ENCODE results near the gene MVK.

The MVK gene

GRCh38 chr12:109605016-109605415 lies 31.4 kb downstream of the MVK start:
- in situ Hi-C loops (cut with HindIII; ENCODE audit: low sequenced_read_pairs) = loop anchor here (25.0 kb wide), 1 partner anchor 182 kb away; no protein-coding TSS in a partner anchor

- in situ Hi-C loops (cut with HindIII; ENCODE audit: low sequenced_read_pairs) = loop anchor here (25.0 kb wide), 1 partner anchor 182 kb away; no protein-coding TSS in a partner anchor
Observed at GRCh38 chr12:109605599-109606228, 32.1 kb downstream of the MVK start.

- in situ Hi-C loops (cut with HindIII; ENCODE audit: low sequenced_read_pairs) = loop anchor here (25.0 kb wide), 1 partner anchor 181 kb away; no protein-coding TSS in a partner anchor
Observed at GRCh38 chr12:109606320-109607028, 32.9 kb downstream of the MVK start.

GRCh38 chr12:109607618-109608017 lies 34.0 kb downstream of the MVK start:
- in situ Hi-C loops (cut with HindIII; ENCODE audit: low sequenced_read_pairs) = loop anchor here (25.0 kb wide), 1 partner anchor 180 kb away; no protein-coding TSS in a partner anchor

GRCh38 chr12:109608270-109608669 lies 34.7 kb downstream of the MVK start:
- in situ Hi-C loops (cut with HindIII; ENCODE audit: low sequenced_read_pairs) = loop anchor here (25.0 kb wide), 1 partner anchor 179 kb away; no protein-coding TSS in a partner anchor

DNA sequence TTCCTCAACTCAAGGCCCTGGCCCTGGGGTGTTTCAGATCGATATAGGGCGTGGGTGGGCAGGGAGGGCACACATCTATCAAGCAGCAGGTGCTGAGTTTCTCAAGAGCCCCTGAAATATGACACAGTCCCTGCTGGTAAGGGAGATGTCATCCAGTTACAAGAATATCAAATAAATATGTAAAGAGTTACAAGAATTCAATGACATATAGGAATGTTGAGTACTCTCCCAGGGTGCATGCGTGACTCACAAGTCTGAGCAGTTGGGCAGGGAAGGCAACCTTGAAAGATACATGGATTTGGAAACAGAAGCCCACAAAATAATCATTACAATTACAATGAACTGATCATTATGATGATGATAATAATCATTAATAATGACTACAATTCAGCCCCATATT lies 35.2 kb downstream of the MVK start:
- in situ Hi-C loops (cut with HindIII; ENCODE audit: low sequenced_read_pairs) = loop anchor here (25.0 kb wide), 1 partner anchor 179 kb away; no protein-coding TSS in a partner anchor

- in situ Hi-C loops (cut with HindIII; ENCODE audit: low sequenced_read_pairs) = loop anchor here (25.0 kb wide), 1 partner anchor 178 kb away; no protein-coding TSS in a partner anchor
Observed at GRCh38 chr12:109609342-109609741, 35.7 kb downstream of the MVK start.

- in situ Hi-C loops (cut with HindIII; ENCODE audit: low sequenced_read_pairs) = loop anchor here (25.0 kb wide), 1 partner anchor 177 kb away; no protein-coding TSS in a partner anchor
Observed at GRCh38 chr12:109610523-109610922, 36.9 kb downstream of the MVK start.

GRCh38 chr12:109611223-109611622 lies 37.6 kb downstream of the MVK start:
- in situ Hi-C loops (cut with HindIII; ENCODE audit: low sequenced_read_pairs) = loop anchor here (25.0 kb wide), 1 partner anchor 176 kb away; no protein-coding TSS in a partner anchor

- in situ Hi-C loops (cut with HindIII; ENCODE audit: low sequenced_read_pairs) = loop anchor here (25.0 kb wide), 1 partner anchor 175 kb away; no protein-coding TSS in a partner anchor
Observed at GRCh38 chr12:109612003-109612402, 38.4 kb downstream of the MVK start.

DNA sequence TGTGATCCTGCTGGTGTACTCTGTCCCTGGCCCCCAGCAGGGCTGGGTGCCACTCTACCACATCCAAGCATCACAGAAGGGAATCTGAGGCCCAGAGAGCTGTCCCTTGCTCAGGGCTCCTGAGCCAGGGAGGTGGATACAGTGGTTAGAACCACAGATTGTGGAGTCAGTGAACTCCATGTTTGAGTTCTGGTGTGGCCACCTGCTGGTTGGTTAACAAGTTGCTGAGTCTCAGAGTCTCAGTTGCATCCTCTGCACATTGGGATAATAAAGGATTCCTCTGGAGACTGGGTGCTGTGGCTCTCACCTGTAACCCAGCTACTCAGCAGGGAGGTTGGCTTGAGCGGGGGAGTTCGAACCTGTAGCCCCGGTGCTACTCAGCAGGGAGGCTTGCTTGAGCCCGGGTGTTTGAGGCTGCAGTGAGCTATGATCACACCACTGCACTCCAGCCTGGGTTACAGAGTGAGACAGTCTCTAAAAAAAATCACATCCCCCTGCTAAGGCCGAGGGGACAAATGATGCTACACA lies 39.4 kb downstream of the MVK start:
- in situ Hi-C loops (cut with HindIII; ENCODE audit: low sequenced_read_pairs) = loop anchor here (25.0 kb wide), 1 partner anchor 174 kb away; no protein-coding TSS in a partner anchor

- in situ Hi-C loops (cut with HindIII; ENCODE audit: low sequenced_read_pairs) = loop anchor here (25.0 kb wide), 1 partner anchor 173 kb away; no protein-coding TSS in a partner anchor
Observed at GRCh38 chr12:109613649-109614455, 40.3 kb downstream of the MVK start.

GRCh38 chr12:109615556-109616229 lies 42.1 kb downstream of the MVK start:
- in situ Hi-C loops (cut with HindIII; ENCODE audit: low sequenced_read_pairs) = loop anchor here (5.0 to 25.0 kb wide), 3 partner anchors 42 to 172 kb away; no protein-coding TSS in a partner anchor

DNA sequence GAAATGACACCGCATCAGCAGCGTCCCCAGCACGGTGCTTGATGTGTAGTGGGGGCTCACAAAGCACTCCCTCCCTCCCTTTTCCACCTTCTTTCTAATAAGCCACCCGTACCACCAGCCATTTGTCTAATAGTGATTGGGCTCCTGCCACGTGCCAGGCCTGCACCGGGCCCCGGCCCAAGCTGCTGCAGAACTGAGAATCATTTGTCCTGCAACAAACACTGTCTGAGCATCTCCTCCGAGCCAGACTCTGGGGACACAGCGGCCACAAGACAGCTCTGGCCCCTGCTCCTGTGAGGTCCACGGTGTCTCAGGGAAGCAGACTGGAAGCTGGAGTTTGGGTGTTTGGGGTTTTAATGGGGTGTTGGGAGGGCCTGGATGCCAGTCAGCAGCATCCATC lies 43.9 kb downstream of the MVK start:
- in situ Hi-C loops (cut with HindIII; ENCODE audit: low sequenced_read_pairs) = loop anchor here (5.0 to 25.0 kb wide), 3 partner anchors 40 to 170 kb away; no protein-coding TSS in a partner anchor

DNA sequence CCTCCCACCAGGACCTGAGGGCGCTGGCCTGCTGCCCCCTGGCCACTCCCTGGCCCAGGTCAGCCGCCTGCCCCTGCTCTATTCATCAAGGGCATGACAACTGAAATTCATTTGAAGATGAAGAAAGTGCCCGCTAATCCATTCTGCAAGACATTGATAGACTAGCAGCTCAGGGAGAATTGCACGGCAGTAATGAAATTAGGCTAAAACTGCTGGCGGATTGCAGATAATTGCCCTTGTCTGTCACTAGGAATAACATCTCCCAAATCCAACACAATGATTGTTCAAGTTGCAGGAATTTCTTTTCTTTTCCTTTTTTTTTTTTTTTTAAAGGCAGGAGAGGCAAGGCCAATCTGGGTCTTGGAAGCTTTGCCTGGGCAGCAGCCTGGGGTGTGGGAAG lies 44.5 kb downstream of the MVK start:
- in situ Hi-C loops (cut with HindIII; ENCODE audit: low sequenced_read_pairs) = loop anchor here (5.0 to 25.0 kb wide), 3 partner anchors 39 to 169 kb away; no protein-coding TSS in a partner anchor

DNA sequence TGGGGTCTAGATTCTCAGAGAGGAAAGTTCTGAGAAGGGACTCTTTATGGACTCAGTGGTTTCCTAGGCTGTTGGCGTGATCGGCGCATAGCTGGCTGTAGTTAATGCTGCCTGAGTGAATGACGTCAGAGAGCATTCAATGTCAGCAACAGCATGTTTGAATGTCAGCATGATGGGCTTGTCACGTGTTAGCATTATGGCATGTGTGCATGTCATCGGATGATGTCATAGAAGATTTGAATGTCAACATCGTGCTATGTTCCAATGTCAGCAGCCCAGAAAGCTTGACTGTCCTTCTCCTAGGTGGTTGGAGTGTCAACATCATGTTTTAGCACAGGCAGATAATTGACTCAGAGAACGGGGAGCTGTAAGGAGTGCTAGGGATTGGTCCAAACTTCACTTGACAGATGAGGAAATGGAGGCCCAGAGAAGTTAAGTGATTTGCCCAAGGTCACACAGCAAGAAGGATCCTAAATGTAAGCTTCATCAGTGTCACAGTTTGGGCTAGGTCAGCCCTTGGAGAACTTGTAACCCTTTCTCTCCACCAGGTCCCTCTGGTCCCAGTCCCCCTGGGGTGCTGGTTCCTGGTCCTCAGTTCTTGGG lies 45.5 kb downstream of the MVK start:
- in situ Hi-C loops (cut with HindIII; ENCODE audit: low sequenced_read_pairs) = loop anchor here (5.0 to 25.0 kb wide), 3 partner anchors 38 to 168 kb away; no protein-coding TSS in a partner anchor

- in situ Hi-C loops (cut with HindIII; ENCODE audit: low sequenced_read_pairs) = loop anchor here (25.0 kb wide), 1 partner anchor 166 kb away; no protein-coding TSS in a partner anchor
Observed at GRCh38 chr12:109621211-109621694, 47.7 kb downstream of the MVK start.

- in situ Hi-C loops (cut with HindIII; ENCODE audit: low sequenced_read_pairs) = loop anchor here (25.0 kb wide), 1 partner anchor 165 kb away; no protein-coding TSS in a partner anchor
Observed at GRCh38 chr12:109621901-109622364, 48.3 kb downstream of the MVK start.

DNA sequence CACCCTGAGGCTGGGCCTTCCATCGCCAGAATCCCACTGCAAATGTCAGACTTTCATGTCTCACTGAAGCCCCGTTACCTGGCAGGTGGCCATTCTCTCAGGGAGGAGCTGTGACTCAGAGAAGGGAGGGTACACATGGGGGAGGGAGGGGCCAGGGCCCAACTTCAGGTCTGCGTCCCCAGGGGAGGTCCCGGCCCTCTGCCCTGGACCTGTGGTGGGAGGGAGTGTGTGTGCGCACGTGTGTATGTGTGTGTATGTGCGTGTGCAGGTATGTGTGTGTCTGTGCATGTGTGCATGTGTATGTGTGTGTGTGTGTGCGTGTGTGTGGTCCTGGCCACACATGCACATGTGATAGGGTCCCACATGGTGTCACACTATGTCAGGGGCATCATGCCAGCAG lies 50.9 kb downstream of the MVK start:
- in situ Hi-C loops (cut with HindIII; ENCODE audit: low sequenced_read_pairs) = loop anchor here (25.0 kb wide), 1 partner anchor 163 kb away; no protein-coding TSS in a partner anchor
